GM21825 (cell line): ENCODE results near the gene RASSF5.

Source experiments
- ATAC-seq: cut with Tn5 transposase; IDR thresholded peaks from one replicate; pipeline ENCODE4 v1.9.1; 2021; ENCODE audit warnings: mild to moderate bottlenecking, moderate library complexity; ENCODE audit not compliant: unreplicated experiment

The RASSF5 gene

GRCh38 chr1:206583707-206584648 lies 76.6 kb downstream of the RASSF5 start:
- ATAC-seq, result no peak

GRCh38 chr1:206584683-206585082 lies 77.4 kb downstream of the RASSF5 start:
- no peak for ATAC-seq

DNA sequence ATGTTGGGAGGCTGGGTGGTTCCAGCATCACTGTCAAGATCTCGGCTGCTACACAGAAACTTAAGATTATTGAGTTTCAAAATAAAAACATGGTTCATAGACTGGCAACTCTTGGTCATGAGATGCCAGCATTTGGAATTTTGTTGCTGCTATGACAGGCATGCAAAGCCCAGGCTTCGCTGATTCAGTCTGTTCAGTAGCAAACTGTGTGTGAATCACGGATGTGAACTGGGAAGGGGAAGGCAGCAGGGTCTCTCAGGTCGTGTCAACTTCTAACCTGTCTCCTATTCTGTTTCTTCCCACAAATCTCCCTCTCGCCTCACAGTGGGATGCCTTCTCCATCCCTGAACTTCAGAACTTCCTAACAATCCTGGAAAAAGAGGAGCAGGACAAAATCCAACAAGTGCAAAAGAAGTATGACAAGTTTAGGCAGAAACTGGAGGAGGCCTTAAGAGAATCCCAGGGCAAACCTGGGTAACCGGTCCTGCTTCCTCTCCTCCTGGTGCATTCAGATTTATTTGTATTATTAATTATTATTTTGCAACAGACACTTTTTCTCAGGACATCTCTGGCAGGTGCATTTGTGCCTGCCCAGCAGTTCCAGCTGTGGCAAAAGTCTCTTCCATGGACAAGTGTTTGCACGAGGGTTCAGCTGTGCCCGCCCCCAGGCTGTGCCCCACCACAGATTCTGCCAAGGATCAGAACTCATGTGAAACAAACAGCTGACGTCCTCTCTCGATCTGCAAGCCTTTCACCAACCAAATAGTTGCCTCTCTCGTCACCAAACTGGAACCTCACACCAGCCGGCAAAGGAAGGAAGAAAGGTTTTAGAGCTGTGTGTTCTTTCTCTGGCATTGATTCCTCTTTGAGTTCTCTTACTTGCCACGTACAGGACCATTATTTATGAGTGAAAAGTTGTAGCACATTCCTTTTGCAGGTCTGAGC lies 79.4 kb downstream of the RASSF5 start:
- ATAC-seq, result no peak

DNA sequence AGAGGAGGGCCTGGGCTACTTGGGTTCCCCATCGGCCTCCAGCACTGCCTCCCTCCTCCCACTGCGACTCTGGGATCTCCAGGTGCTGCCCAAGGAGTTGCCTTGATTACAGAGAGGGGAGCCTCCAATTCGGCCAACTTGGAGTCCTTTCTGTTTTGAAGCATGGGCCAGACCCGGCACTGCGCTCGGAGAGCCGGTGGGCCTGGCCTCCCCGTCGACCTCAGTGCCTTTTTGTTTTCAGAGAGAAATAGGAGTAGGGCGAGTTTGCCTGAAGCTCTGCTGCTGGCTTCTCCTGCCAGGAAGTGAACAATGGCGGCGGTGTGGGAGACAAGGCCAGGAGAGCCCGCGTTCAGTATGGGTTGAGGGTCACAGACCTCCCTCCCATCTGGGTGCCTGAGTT lies 80.6 kb downstream of the RASSF5 start:
- ATAC-seq, result no peak

GRCh38 chr1:206588492-206588891 lies 81.2 kb downstream of the RASSF5 start:
- ATAC-seq, result no peak

- ATAC-seq, result no peak
Measured at GRCh38 chr1:206589206-206589605, 81.9 kb downstream of the RASSF5 start.

GRCh38 chr1:206590025-206590758 lies 82.9 kb downstream of the RASSF5 start:
- ATAC-seq, result no peak

DNA sequence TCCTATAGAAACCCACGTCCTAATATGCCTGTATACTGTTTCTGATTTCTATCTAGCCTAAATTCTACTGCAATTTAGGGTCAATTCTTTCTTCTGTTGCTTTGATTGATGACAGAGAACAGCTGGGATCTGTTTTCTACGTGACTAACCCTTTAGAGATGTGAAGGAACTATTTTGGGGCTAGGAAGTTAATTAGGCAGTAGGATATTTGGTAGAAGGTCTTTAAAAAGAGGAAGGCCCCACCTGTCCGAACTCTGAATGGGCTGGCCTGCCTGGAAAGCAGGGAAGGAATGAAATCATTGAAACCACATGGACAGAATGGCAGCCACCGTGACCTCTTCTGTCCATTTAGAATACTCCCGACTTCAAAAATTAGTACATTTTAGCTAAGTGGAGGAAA lies 83.9 kb downstream of the RASSF5 start:
- ATAC-seq, result no peak

DNA sequence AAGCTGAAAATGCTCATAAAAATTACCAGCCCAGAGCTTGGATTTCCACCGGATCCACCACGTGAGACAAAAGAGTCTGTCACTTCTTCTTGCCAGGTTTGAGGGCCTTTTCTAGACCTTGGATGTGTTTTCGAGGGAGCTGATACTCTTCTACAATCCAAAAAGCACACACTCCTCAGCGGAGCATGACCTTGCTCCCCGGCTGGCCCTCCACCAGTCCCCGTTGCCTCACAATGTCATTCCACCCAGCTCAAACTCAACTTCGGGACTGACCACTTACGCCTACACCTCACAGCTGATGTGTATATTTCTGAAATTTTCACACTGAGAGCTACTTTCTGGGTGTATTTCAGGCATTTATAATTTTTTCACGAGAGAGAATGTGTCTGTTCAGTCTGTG lies 84.4 kb downstream of the RASSF5 start:
- ATAC-seq, result no peak

- ATAC-seq, result no peak
Measured at GRCh38 chr1:206593351-206593925, 86.1 kb downstream of the RASSF5 start.

DNA sequence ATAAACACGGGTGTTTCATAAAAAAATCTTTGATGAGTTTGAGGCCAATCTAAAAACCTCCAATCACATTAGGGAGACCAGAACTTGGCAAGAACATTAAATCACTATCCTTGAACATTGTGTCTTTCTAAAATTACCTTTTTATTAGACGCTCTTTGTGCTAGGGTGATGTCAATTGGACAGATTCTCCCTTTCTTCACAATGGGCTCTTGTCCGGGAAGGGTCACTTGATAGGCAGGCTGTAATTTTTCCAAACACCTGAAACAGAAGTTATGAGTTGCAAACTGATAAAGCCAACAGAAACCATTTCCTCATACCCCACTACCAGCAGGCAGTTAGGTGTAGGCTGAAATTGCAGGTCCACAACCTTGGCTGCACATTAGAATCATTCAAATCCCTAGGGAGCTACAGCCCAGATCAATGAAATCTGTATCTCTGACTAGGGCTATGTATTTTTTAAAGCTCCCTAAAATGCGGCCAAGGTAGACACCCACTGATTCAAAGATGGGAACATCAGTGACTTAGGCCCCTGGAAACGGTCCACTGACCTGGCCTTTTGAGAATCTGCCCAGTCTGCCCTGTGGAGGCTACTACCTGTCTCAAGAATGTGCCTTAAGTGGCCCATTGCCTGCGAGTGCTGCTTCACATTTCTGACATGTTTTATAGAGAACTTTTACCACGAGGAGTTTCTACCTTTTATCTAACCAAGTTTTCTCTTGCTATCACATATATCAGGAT lies 88.4 kb downstream of the RASSF5 start:
- ATAC-seq, result no peak

DNA sequence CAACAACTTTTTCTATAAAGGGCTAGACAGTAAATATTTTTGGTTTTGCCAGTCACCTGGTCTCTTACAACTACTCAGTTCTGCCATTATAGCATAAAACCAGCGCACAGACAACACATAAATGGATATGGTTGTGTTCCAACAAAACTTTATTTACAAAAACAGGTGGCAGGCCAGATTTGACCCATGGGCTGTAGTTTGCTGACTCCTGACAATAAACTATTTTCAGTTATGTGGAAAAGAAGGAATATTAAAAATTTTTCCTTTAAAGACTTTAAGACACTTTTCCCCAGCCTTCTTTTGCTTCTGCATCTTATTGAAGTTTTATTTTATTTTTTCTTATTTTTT lies 89.0 kb downstream of the RASSF5 start:
- no peak for ATAC-seq

GRCh38 chr1:206600527-206600926 lies 93.2 kb downstream of the RASSF5 start:
- no peak for ATAC-seq

DNA sequence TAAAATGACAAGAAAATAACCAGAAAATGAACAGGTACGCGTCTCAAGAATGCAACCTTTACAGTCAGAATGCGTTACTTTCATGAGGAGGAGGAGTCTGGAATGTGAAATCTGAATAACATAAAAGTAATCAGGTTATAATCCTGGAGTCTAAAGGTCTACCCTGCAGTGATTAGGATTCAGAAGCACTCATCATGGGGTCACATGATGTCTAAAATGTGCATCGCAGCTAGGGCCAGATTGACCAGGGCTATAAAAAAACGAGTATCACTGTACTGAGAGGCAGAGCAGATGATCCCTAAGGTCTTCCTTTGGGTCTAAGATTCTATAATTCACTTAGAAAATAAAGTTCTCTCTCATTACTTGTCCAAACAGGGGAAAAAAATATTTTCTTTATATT lies 97.5 kb downstream of the RASSF5 start:
- ATAC-seq, result no peak

DNA sequence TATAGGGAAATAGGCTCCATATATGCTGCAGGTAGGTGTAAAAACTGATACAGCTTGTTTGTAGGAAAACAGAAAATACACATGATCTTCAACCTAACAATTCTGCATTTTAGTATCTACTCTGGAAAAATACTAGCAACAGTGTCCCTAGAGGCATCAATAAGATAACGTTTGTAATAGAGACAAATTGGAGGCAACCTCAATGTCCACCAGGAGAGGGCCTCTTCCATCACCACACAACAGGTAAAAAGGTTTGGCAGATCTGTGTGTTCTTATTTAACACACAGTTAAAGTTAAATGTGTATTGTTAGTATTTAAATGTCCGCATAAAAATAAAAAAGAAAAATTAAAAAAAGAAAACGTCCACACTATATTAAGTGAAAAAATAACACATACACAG lies 99.5 kb downstream of the RASSF5 start:
- ATAC-seq, result no peak

- no peak for ATAC-seq
Measured at GRCh38 chr1:206608108-206608698, 100.9 kb downstream of the RASSF5 start.

DNA sequence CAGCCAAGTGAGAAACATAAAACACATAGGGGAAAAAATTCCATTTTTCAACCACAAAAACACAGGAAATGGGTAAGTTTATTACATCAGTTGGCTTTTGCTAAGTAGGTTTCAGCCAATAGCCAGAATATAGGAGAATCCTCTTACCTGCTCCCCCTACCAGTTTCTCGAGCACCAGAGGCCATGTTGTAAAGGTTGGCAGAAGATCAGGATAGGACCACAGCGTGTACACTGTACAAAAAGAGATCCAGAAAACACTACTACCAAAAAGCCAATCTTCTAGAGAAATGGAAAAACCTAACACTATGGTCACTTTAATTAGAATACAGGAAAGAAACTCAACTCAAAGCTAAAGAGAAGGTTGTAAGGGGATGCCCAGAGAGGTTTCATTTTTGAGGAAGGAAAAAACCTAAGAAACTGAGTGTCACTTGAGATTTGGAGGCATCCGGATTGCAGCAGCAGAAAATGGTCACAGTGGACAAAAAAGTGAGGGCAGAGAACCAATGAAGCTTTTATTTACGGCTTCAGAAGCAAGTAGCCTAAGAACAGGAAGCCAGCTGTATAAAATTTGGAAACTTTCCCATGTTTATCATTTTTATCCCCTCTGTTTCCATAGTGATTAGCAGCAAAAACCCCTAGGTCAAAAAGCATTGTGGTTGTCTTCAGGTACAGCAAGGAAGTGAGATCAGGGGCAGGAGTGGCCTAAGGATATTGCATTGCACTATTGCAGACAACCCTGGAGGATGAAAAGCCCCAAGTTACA lies 102.1 kb downstream of the RASSF5 start:
- peak; percentile 37 for ATAC-seq

DNA sequence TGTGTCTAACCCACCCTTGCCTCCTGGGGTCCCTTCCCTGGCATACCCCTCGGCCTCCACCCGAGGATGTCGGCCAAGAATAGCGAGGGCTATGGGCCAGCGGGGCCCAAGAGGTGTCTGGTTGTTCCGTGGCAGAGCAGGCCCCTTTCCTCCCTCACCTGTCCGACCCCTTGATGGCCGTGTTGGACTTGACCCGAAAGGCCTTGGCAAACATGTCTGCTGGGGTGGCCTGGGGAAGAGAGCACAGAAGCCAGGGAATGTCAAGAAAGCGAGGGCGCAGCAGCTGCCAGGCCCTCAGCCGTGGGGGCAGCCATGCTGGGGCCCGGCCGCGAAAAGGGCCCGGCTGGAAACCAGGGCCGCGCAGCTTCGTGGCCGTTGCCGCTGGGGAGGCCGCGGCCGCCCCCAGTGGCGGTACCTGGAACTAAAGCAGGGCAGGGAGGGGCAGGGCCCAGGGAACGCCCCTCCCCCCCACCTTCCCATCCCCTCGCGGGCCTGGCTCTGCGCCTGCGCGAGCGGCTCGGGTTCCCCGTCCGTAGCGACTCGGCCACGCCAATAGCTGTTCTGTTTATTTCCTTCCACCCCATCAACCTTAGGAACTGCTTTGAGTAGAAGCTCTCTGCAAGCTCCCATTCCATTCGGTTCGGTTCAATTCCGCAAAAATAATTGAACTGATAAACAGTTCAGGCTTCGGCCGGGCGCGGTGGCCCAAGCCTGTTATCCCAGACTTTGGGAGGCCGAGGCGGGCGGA lies 105.0 kb downstream of the RASSF5 start, which contains the start of gene EIF2D:
Gene EIF2D, minus strand, starts transcription at position 337 of the 748 bp plus-strand sequence. Its CDS starts 123 bp downstream, at position 214.
- ATAC-seq, result peak; percentile 81
